ENCODE measurements around the gene ZNF335. TPM values are rescaled to one million over a fixed set of nuclear protein-coding genes. Genes with fewer than 3 reads are reported as not detected.

ZNF335 gene
- total RNA-seq, 1 donor from 2014 or later: 28.5 TPM

- Mint-ChIP-seq H3K27me3 (peaks cover 3% of the 10 kb centered on the region), H3K9me3 (ENCODE audit: low read depth) (no peaks in the 10 kb centered on the region), H3K36me3 (ENCODE audit: insufficient read depth) (peaks cover 2% of the 10 kb centered on the region), H3K4me3 (ENCODE audit: low read depth) (peak overlapping the region; percentile 73), H3K27ac (no peak overlapping the region), H3K4me1 (ENCODE audit: low read depth) (peaks cover 2% of the 10 kb centered on the region)
- DNase-seq (ENCODE audit: low spot score, unreplicated experiment): no peak
- TF ChIP-seq CTCF (IDR thresholded peaks at IDR 0.05; ENCODE audit: unreplicated experiment): no peak
Observed at GRCh38 chr20:45912344-45912682, 59.7 kb downstream of the ZNF335 start.

GRCh38 chr20:45911486-45912343 is 60.3 kb downstream of the ZNF335 start, which contains the start of gene PLTP:
TSS of gene PLTP (minus strand) at chr20:45912155. CDS start at chr20:45911452, 703 bp downstream.
- H3K9me3 Mint-ChIP-seq (ENCODE audit: low read depth): no peaks in the 10 kb centered on the region
- peak; percentile 50 for DNase-seq (ENCODE audit: low spot score, unreplicated experiment)
- peaks cover 3% of the 10 kb centered on the region for H3K27me3 Mint-ChIP-seq
- peaks cover 2% of the 10 kb centered on the region for H3K4me1 Mint-ChIP-seq (ENCODE audit: low read depth)
- H3K4me3 Mint-ChIP-seq (ENCODE audit: low read depth): peak within 1 kb of the TSS; percentile 73
- TF ChIP-seq CTCF (IDR thresholded peaks at IDR 0.05; ENCODE audit: unreplicated experiment): no peak
- peaks cover 4% of the 10 kb centered on the region for H3K36me3 Mint-ChIP-seq (ENCODE audit: insufficient read depth)
- H3K27ac Mint-ChIP-seq: peak within 1 kb of the TSS; percentile 90

GRCh38 chr20:45910670-45911485 is 61.1 kb downstream of the ZNF335 start:
- TF ChIP-seq CTCF (IDR thresholded peaks at IDR 0.05; ENCODE audit: unreplicated experiment): no peak
- Mint-ChIP-seq H3K27ac (peak overlapping the region; percentile 90), H3K4me3 (ENCODE audit: low read depth) (peak overlapping the region; percentile 71), H3K27me3 (peaks cover 3% of the 10 kb centered on the region), H3K9me3 (ENCODE audit: low read depth) (no peaks in the 10 kb centered on the region), H3K36me3 (ENCODE audit: insufficient read depth) (peaks cover 4% of the 10 kb centered on the region), H3K4me1 (ENCODE audit: low read depth) (peaks cover 2% of the 10 kb centered on the region)
- peak; percentile 91 for DNase-seq (ENCODE audit: low spot score, unreplicated experiment)

GRCh38 chr20:45909817-45910669 is 62.0 kb downstream of the ZNF335 start:
- Mint-ChIP-seq H3K27me3 (peaks cover 3% of the 10 kb centered on the region), H3K9me3 (ENCODE audit: low read depth) (no peaks in the 10 kb centered on the region), H3K36me3 (ENCODE audit: insufficient read depth) (peaks cover 7% of the 10 kb centered on the region), H3K27ac (peak overlapping the region; percentile 46), H3K4me3 (ENCODE audit: low read depth) (peak overlapping the region; percentile 71), H3K4me1 (ENCODE audit: low read depth) (peaks cover 2% of the 10 kb centered on the region)
- DNase-seq (ENCODE audit: low spot score, unreplicated experiment): no peak
- no peak for TF ChIP-seq CTCF (IDR thresholded peaks at IDR 0.05; ENCODE audit: unreplicated experiment)

Measured in progenitor cell of endocrine pancreas (in vitro differentiated cells).